ENCODE data around the gene VLDLR. TPM values are rescaled to one million over a fixed set of nuclear protein-coding genes. Genes with fewer than 3 reads are reported as not detected.

VLDLR gene
- total RNA-seq, result 1 to 10 TPM; 1.4 to 2.6 (median 2.4) TPM
- total RNA-seq (2013), result 1.5 TPM

GRCh38 chr9:2621722-2622460 is at the start of gene VLDLR:
TSS of gene VLDLR (plus strand) at chr9:2621787. CDS start at chr9:2622190, 403 bp downstream.
- TF ChIP-seq, protein P1, sequence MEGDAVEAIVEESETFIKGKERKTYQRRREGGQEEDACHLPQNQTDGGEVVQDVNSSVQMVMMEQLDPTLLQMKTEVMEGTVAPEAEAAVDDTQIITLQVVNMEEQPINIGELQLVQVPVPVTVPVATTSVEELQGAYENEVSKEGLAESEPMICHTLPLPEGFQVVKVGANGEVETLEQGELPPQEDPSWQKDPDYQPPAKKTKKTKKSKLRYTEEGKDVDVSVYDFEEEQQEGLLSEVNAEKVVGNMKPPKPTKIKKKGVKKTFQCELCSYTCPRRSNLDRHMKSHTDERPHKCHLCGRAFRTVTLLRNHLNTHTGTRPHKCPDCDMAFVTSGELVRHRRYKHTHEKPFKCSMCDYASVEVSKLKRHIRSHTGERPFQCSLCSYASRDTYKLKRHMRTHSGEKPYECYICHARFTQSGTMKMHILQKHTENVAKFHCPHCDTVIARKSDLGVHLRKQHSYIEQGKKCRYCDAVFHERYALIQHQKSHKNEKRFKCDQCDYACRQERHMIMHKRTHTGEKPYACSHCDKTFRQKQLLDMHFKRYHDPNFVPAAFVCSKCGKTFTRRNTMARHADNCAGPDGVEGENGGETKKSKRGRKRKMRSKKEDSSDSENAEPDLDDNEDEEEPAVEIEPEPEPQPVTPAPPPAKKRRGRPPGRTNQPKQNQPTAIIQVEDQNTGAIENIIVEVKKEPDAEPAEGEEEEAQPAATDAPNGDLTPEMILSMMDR (IDR thresholded peaks at IDR 0.05), result no peak
- H3K4me1 Mint-ChIP-seq, result peaks cover 18 to 28% of the 10 kb centered on the region in 2 donors
- intact Hi-C loops (cut with micrococcal nuclease), result loop anchor here (2.0 kb wide), 1 partner anchor 33 kb away; no protein-coding TSS in a partner anchor
- H3K4me3 Mint-ChIP-seq, result peak within 1 kb of the TSS; percentile 94
- Histone ChIP-seq H3K9me3 (ENCODE audit: control insufficient read depth, insufficient read depth, low read length) (no peaks in the 10 kb centered on the region), H3K36me3 (ENCODE audit: control insufficient read depth, insufficient read depth, low read length) (no peaks in the 10 kb centered on the region), H3K4me3 (ENCODE audit: low read length) (peak within 1 kb of the TSS; percentile 50), H3K4me1 (ENCODE audit: control insufficient read depth, insufficient read depth, low read length) (peaks cover 18% of the 10 kb centered on the region), H3K27me3 (ENCODE audit: control insufficient read depth, insufficient read depth, low read length) (peaks cover 14% of the 10 kb centered on the region), H3K27ac (ENCODE audit: low read length) (no peak within 1 kb of the TSS)
- H3K9me3 Mint-ChIP-seq, result no peaks in the 10 kb centered on the region
- peak within 1 kb of the TSS in 1 of 2 donors; percentile 82 for H3K27ac Mint-ChIP-seq
- WGBS (ENCODE audit: insufficient coverage), result under 1% methylated on average over 66 of the region's 72 CpGs
- ATAC-seq (peak; percentile 45 to 62 (median 58)), DNase-seq (peak; percentile 10 to 26)
- peaks cover 17 to 60% of the 10 kb centered on the region in 2 donors for H3K27me3 Mint-ChIP-seq (ENCODE audit: low read depth in 2 of 2)
- H3K36me3 Mint-ChIP-seq, result no peaks in the 10 kb centered on the region

DNA sequence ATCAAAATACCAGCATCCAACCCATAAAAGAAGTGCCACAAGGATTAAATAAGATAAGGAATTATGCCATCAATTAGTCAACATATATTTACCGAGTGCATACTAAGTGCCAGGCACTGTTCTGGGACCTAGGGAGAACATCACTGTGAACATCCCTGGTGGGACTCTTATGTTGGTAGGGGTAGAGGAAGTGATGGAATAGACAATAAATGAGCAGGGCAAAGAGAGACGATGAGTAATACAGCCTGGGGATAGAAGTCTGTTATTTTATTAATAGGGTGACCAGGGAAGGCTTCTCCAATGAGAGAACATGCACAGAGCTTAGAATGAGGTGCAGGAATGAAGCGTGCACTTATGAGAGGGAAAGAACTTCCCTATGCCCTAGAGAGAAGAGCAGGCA is 47.4 kb upstream of the VLDLR start:
- 85% methylated on average over 3 of the region's 3 CpGs for WGBS (ENCODE audit: insufficient coverage)
- intact Hi-C loops (cut with micrococcal nuclease), result no loop called here
- Mint-ChIP-seq H3K4me3 (no peak overlapping the region), H3K27me3 (ENCODE audit: low read depth in 2 of 2) (peaks cover 14 to 21% of the 10 kb centered on the region in 2 donors), H3K27ac (no peak overlapping the region), H3K9me3 (no peaks in the 10 kb centered on the region), H3K4me1 (peaks cover 0 to 14% of the 10 kb centered on the region in 2 donors), H3K36me3 (no peaks in the 10 kb centered on the region)
- Histone ChIP-seq H3K9me3 (ENCODE audit: control insufficient read depth, insufficient read depth, low read length) (no peaks in the 10 kb centered on the region), H3K27me3 (ENCODE audit: control insufficient read depth, insufficient read depth, low read length) (no peaks in the 10 kb centered on the region), H3K36me3 (ENCODE audit: control insufficient read depth, insufficient read depth, low read length) (no peaks in the 10 kb centered on the region), H3K4me3 (ENCODE audit: low read length) (no peak overlapping the region), H3K27ac (ENCODE audit: low read length) (no peak overlapping the region), H3K4me1 (ENCODE audit: control insufficient read depth, insufficient read depth, low read length) (no peaks in the 10 kb centered on the region)
- DNase-seq, result no peak
- TF ChIP-seq, protein P1 (IDR thresholded peaks at IDR 0.05), result no peak
- no peak for ATAC-seq

DNA sequence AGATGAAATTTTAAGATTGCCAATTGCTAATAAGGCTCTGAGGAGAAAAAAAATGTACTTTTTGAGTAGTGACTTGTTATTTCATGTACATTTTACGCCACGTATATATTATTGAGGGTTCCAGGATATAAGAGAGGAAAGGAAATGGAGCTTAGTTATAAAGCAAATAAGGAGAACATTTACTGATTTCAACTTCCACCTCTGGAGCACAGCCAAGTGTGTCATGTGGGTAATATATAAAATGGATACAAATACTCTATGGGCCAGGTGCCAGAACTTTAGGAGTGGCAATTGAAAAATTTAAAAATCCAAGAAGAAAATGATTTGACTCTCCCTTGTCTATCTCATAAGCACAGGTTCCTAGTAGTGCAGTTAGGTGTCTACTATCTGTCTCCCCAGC is 45.0 kb upstream of the VLDLR start:
- ATAC-seq (no peak), DNase-seq (no peak)
- Histone ChIP-seq H3K27ac (ENCODE audit: low read length) (no peak overlapping the region), H3K36me3 (ENCODE audit: control insufficient read depth, insufficient read depth, low read length) (no peaks in the 10 kb centered on the region), H3K4me3 (ENCODE audit: low read length) (no peak overlapping the region), H3K4me1 (ENCODE audit: control insufficient read depth, insufficient read depth, low read length) (no peaks in the 10 kb centered on the region), H3K27me3 (ENCODE audit: control insufficient read depth, insufficient read depth, low read length) (no peaks in the 10 kb centered on the region), H3K9me3 (ENCODE audit: control insufficient read depth, insufficient read depth, low read length) (no peaks in the 10 kb centered on the region)
- peaks cover 14 to 21% of the 10 kb centered on the region in 2 donors for H3K27me3 Mint-ChIP-seq (ENCODE audit: low read depth in 2 of 2)
- 75% methylated on average over 2 of the region's 2 CpGs for WGBS (ENCODE audit: insufficient coverage)
- H3K9me3 Mint-ChIP-seq, result no peaks in the 10 kb centered on the region
- H3K27ac Mint-ChIP-seq, result no peak overlapping the region
- H3K36me3 Mint-ChIP-seq, result no peaks in the 10 kb centered on the region
- TF ChIP-seq, protein P1 (IDR thresholded peaks at IDR 0.05), result no peak
- no peak overlapping the region for H3K4me3 Mint-ChIP-seq
- H3K4me1 Mint-ChIP-seq, result peaks cover 0 to 1% of the 10 kb centered on the region in 2 donors
- intact Hi-C loops (cut with micrococcal nuclease), result loop anchor here (5.0 kb wide), 1 partner anchor 151 kb away; no protein-coding TSS in a partner anchor
